ENCODE results near the gene DNAJB8. TPM values are rescaled to one million over a fixed set of nuclear protein-coding genes. Genes with fewer than 3 reads are reported as not detected.
A peak's percentile ranks its signal among the peaks of the same experiment; 100 is the strongest.

DNAJB8 gene
- total and polyA plus RNA-seq, 12 donors: not detected

GRCh38 chr3:128493570-128494366 lies 27.1 kb upstream of the DNAJB8 start:
- H3K4me3 ChIP-seq: no peak overlapping the region
- no peaks in the 10 kb centered on the region for H3K9me3 ChIP-seq
- H3K27ac ChIP-seq: no peak overlapping the region
- peaks cover 10 to 65% (median 53%) of the 10 kb centered on the region in 9 donors for H3K4me1 ChIP-seq
- DNase-seq (no peak), ATAC-seq (no peak)
- 42 to 48% methylated on average over 13 of the region's 13 CpGs for whole genome bisulfite sequencing, 2 donors
- intact Hi-C loops (cut with DNase I): loop anchor here in 7 of 10 donors (5.0 to 10.0 kb wide), 6 partner anchors 179 to 409 kb away; no protein-coding TSS in a partner anchor
- peaks cover 13 to 100% (median 71%) of the 10 kb centered on the region in 7 donors for H3K27me3 ChIP-seq
- H3K36me3 ChIP-seq: peaks cover 0 to 6% (median 0%) of the 10 kb centered on the region in 9 donors
- no peak for TF ChIP-seq CTCF (IDR thresholded peaks at IDR 0.05)

- H3K27ac ChIP-seq: no peak within 1 kb of the TSS
- H3K4me1 ChIP-seq: peaks cover 10 to 67% (median 57%) of the 10 kb centered on the region in 9 donors
- no peak for DNase-seq
- TF ChIP-seq CTCF (IDR thresholded peaks at IDR 0.05): peak in 4 of 9 donors; percentile 7 to 29 (median 16)
- H3K36me3 ChIP-seq: peaks cover 0 to 6% (median 0%) of the 10 kb centered on the region in 9 donors
- ATAC-seq: no peak
- WGBS, 2 donors: 26 to 38% methylated on average over 66 to 78 of the region's 78 CpGs
- peaks cover 13 to 100% (median 71%) of the 10 kb centered on the region in 7 donors for H3K27me3 ChIP-seq
- intact Hi-C loops (cut with DNase I): loop anchor here in 7 of 10 donors (5.0 to 10.0 kb wide), 6 partner anchors 178 to 408 kb away; no protein-coding TSS in a partner anchor
- no peaks in the 10 kb centered on the region for H3K9me3 ChIP-seq
- peak within 1 kb of the TSS in 8 of 10 donors; percentile 2 to 85 (median 26) for H3K4me3 ChIP-seq
Measured at GRCh38 chr3:128492671-128493569, 26.2 kb upstream of the DNAJB8 start, which contains the start of gene GATA2. Gene GATA2, minus strand, starts transcription at chr3:128493201. Its CDS starts 6,170 bp downstream, at chr3:128487031.

GRCh38 chr3:128491941-128492670 lies 25.4 kb upstream of the DNAJB8 start:
- no peaks in the 10 kb centered on the region for H3K9me3 ChIP-seq
- ATAC-seq (no peak), DNase-seq (no peak)
- no peak for TF ChIP-seq CTCF (IDR thresholded peaks at IDR 0.05)
- peak overlapping the region in 8 of 10 donors; percentile 2 to 85 (median 72) for H3K4me3 ChIP-seq
- peaks cover 10 to 71% (median 58%) of the 10 kb centered on the region in 9 donors for H3K4me1 ChIP-seq
- WGBS, 2 donors: 22 to 35% methylated on average over 70 of the region's 70 CpGs
- peaks cover 0 to 6% (median 0%) of the 10 kb centered on the region in 9 donors for H3K36me3 ChIP-seq
- H3K27ac ChIP-seq: no peak overlapping the region
- intact Hi-C loops (cut with DNase I): loop anchor here in 7 of 10 donors (5.0 to 10.0 kb wide), 6 partner anchors 177 to 407 kb away; no protein-coding TSS in a partner anchor
- peaks cover 13 to 100% (median 72%) of the 10 kb centered on the region in 7 donors for H3K27me3 ChIP-seq
